Activated naive CD8-positive, alpha-beta T cell treated with anti-CD3 and anti-CD28 coated beads for 36 hours (primary cell): Measurements from ENCODE around the gene COA8. TPM values are rescaled to one million over a fixed set of nuclear protein-coding genes. Genes with fewer than 3 reads are reported as not detected.
A peak's percentile ranks its signal among the peaks of the same experiment; 100 is the strongest.
"Not testable (repeated sequence)": the region's sequence is repeated elsewhere in the genome, so short reads cannot be mapped to it uniquely, and the experiment has no call there.

ENCODE experiments used
- DNase-seq: peaks from one replicate; pipeline ENCODE4 v3.0.0; 2021
- H3K27ac Mint-ChIP-seq: one replicate; pipeline ENCODE4 v1.8.0; 2022; ENCODE audit warnings: mild to moderate bottlenecking, moderate library complexity, mixed read lengths
- H3K27me3 Mint-ChIP-seq: one replicate; pipeline ENCODE4 v1.8.0; 2022; ENCODE audit warnings: mild to moderate bottlenecking, mixed read lengths
- H3K36me3 Mint-ChIP-seq: one replicate; pipeline ENCODE4 v1.8.0; 2021; ENCODE audit warnings: mild to moderate bottlenecking, mixed read lengths
- H3K4me1 Mint-ChIP-seq: one replicate; pipeline ENCODE4 v1.8.0; 2021; ENCODE audit warnings: mixed read lengths
- H3K4me3 Mint-ChIP-seq: one replicate; pipeline ENCODE4 v1.8.0; 2022; ENCODE audit warnings: mild to moderate bottlenecking, moderate library complexity, mixed read lengths
- H3K9me3 Mint-ChIP-seq: one replicate; pipeline ENCODE4 v1.8.0; 2022; ENCODE audit warnings: mixed read lengths
- total RNA-seq, 2 experiments: library from RNA; stranded (reverse); gene quantifications; one replicate each; pipeline ENCODE4 v1.2.3, GENCODE V29; 2021

The COA8 gene
- total RNA-seq, 2 experiments from 2014 or later: 42.9 to 44.2 TPM

DNA sequence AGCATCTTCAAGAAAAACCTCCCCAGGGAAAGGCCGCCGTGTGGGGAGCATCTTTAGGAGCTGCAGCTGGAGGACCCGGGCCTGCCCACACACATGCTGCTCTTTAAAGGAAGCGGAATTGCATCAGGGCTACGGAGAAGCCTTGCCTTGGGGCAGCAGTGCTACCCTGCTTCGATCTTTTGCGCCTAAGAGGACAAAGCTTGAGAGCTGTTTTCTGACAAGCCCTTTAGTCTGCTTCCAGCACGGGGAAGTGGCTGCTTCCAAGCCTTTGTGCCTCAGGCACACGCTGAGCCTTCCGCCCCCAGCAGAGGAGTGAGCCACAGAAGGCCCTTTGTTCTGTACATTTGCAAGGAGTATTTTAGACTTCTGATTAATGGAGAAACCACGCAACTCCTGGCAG lies 31.5 kb downstream of the COA8 start:
- H3K27ac Mint-ChIP-seq: no peak overlapping the region

DNA sequence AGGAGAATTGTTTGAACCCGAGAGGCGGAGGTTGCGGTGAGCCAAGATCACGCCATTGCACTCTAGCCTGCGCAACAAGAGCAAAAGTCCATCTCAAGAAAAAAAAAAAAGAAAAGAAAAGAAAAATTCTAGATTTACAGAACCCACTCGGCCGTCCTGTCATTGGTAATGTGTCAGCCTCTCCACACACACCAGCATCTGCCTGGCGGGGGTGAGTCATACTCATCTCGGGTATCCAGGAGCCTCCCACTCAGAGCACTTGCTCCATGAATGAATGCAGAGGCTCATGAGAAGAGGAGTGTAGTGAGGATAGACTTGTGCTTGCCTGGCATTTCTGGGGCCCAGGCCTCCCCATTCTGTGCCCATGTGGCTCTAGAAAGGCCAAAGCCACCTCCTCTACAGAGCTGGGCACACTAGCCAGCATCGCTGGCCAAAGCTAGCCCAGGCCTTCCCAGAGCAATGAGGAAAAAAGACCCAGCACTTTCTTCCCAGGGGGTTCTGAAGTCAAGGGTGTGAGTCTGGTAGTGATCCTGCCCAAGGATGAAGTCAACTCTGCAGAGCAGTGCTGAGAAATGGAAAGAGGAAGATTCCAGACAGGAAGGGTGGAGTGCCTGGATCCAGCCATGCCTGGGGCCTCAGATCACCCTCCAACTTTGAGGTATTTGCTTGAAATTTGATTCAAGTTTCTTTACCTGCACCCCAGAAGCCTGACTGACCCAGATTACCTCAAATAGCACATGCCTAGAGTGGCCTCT lies 35.0 kb downstream of the COA8 start:
- Mint-ChIP-seq H3K9me3 (no peaks in the 10 kb centered on the region), H3K4me3 (no peak overlapping the region), H3K4me1 (peaks cover 2% of the 10 kb centered on the region), H3K36me3 (no peaks in the 10 kb centered on the region), H3K27me3 (no peaks in the 10 kb centered on the region), H3K27ac (no peak overlapping the region)
- no peak for DNase-seq

More for the DNA sequence above, 31.5 kb downstream of the COA8 start:
- Mint-ChIP-seq H3K4me1 (peaks cover 2% of the 10 kb centered on the region), H3K9me3 (no peaks in the 10 kb centered on the region), H3K4me3 (no peak overlapping the region), H3K27me3 (no peaks in the 10 kb centered on the region), H3K36me3 (peaks cover under 1% of the 10 kb centered on the region)
- no peak for DNase-seq

DNA sequence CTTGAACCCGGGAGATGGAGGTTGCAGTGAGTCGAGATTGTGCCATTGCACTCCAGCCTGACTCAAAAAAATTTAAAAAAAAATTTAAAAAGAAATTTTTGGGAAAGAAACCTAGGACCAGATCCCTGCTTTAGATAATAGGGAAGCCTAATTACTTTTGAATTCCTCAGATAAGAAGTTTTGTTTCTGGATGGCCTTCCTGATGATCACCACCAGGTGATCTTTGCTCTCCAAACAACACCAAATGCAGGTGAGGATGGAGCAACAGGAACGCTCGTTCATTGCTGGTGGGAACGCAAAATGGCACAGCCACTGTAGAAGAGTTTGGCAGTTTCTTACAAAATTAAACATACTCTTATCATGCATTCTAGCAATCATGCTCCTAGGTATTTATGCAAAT lies 37.7 kb downstream of the COA8 start:
- Mint-ChIP-seq H3K4me3 (no peak overlapping the region), H3K27ac (no peak overlapping the region), H3K27me3 (no peaks in the 10 kb centered on the region)

DNA sequence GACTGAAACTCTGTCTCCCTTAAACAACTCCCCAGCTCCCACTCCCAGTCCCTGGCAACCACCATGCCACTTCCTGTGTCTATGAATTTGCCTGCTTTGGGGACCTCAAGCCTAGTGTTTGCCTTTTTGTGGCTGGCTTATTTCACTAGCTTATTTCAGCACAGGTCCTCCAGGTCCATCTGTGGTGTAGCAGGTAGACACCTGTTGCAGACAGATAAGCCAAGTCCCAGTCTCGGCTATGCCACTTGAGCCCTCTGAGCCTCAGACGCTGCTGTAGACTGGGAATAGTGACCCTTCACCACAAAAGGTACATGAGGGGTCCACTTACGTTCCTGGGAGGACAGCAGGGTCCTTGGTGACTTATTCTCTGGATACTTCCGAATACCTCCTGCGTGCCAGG lies 41.9 kb downstream of the COA8 start:
- no peak for DNase-seq
- H3K36me3 Mint-ChIP-seq: no peaks in the 10 kb centered on the region
- peaks cover 28% of the 10 kb centered on the region for H3K27me3 Mint-ChIP-seq
- no peaks in the 10 kb centered on the region for H3K9me3 Mint-ChIP-seq
- peaks cover 18% of the 10 kb centered on the region for H3K4me1 Mint-ChIP-seq
- H3K27ac Mint-ChIP-seq: no peak overlapping the region
- no peak overlapping the region for H3K4me3 Mint-ChIP-seq

More for the DNA sequence above, 37.7 kb downstream of the COA8 start:
- no peaks in the 10 kb centered on the region for H3K4me1 Mint-ChIP-seq
- H3K9me3 Mint-ChIP-seq: no peaks in the 10 kb centered on the region
- no peaks in the 10 kb centered on the region for H3K36me3 Mint-ChIP-seq
- DNase-seq: no peak

- Mint-ChIP-seq H3K36me3 (no peaks in the 10 kb centered on the region), H3K27ac (peak overlapping the region; percentile 71), H3K27me3 (peaks cover 40% of the 10 kb centered on the region), H3K4me3 (peak overlapping the region; percentile 62), H3K4me1 (peaks cover 18% of the 10 kb centered on the region), H3K9me3 (peaks cover 10% of the 10 kb centered on the region)
- DNase-seq: peak; percentile 71
Observed at GRCh38 chr14:103606963-103607668, 44.4 kb downstream of the COA8 start.

DNA sequence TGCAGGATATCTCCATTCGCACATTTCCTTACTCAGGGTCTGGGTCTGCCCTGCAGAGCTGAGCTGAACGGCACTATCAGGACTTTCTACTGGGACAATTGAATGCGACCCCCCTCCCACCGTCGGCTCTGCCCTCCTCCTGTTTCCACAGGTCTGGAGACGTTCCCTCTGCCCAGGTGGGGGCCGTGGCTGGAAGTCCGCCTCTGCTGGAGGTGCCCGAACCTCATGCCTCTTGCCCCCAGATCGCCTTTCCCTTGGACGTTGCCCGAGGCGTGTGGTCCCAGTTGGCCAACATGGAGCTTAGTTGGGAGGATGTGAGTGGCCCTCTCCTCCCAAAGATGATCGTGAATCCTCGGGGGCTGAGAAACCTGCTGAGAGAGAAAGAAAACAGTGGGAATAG lies 45.1 kb downstream of the COA8 start:
- DNase-seq: no peak
- Mint-ChIP-seq H3K36me3 (no peaks in the 10 kb centered on the region), H3K27ac (no peak overlapping the region), H3K9me3 (peaks cover 10% of the 10 kb centered on the region), H3K4me1 (peaks cover 18% of the 10 kb centered on the region), H3K27me3 (peaks cover 40% of the 10 kb centered on the region), H3K4me3 (peak overlapping the region; percentile 62)

DNA sequence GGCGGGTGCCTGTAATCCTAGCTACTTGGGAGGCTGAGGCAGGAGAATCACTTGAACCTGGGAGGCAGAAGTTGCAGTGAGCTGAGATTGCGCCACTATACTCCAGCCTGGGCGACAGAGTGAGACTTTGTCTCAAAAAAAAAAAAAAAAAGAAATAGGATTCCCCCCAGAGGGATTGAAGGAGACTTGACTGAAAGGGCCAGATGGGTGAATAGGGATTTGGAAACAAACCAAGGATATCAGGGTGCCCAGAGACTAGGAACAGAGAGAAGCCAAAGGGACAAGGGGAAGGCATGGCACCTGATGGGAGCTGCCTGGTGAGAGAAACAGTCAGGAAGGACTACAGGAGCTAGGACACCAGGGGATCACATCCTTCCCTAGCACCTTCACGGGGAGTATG lies 46.3 kb downstream of the COA8 start:
- not testable (repeated sequence) for H3K4me3 Mint-ChIP-seq, DNase-seq, H3K27ac Mint-ChIP-seq, H3K36me3 Mint-ChIP-seq
- H3K4me1 Mint-ChIP-seq: peaks cover 18% of the 10 kb centered on the region
- H3K27me3 Mint-ChIP-seq: peaks cover 40% of the 10 kb centered on the region
- peaks cover 10% of the 10 kb centered on the region for H3K9me3 Mint-ChIP-seq

DNA sequence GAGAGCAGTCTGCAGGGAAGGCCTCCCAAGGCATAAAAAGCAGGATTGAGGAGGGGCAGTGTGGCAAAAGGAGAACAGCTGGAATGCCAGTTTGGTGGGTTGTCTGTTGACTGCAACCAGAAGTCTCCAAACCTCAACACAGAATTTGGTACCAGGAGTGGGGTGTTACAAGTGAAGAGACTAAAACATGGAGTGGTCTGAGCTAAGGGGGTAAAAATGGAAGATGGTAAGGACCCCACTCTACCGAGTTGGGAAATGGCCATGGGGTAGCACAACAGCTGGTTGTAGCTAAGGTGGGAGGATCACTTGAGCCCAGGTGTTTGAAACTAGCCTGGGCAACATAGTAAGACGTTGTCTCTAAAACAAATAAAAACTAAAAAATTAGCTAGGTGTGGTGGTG lies 48.5 kb downstream of the COA8 start:
- Mint-ChIP-seq H3K27ac (no peak overlapping the region), H3K9me3 (peaks cover 10% of the 10 kb centered on the region), H3K4me3 (no peak overlapping the region), H3K27me3 (peaks cover 43% of the 10 kb centered on the region), H3K4me1 (peaks cover 18% of the 10 kb centered on the region), H3K36me3 (no peaks in the 10 kb centered on the region)
- DNase-seq: no peak

DNA sequence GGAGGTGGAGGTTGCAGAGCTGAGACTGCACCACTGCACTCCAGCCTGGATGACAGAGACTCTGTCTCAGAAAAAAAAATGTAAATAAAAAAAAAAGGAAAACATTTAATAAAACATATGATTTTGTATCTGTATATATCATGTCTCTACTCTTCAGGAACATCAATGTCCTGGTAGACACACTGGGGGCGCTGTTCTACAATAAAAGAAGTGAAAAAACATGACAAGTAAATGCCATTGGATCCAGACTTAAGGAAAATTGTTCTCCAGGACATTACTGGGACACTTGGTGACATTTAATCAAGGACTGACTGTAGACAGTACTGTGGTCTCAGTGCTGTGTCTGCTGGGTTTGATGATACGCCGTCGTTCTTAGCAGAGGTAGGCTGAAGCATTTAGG lies 50.8 kb downstream of the COA8 start:
- Mint-ChIP-seq H3K27ac (no peak overlapping the region), H3K4me3 (no peak overlapping the region), H3K36me3 (no peaks in the 10 kb centered on the region), H3K4me1 (no peaks in the 10 kb centered on the region), H3K27me3 (peaks cover 25% of the 10 kb centered on the region), H3K9me3 (peaks cover 10% of the 10 kb centered on the region)
- DNase-seq: no peak

DNA sequence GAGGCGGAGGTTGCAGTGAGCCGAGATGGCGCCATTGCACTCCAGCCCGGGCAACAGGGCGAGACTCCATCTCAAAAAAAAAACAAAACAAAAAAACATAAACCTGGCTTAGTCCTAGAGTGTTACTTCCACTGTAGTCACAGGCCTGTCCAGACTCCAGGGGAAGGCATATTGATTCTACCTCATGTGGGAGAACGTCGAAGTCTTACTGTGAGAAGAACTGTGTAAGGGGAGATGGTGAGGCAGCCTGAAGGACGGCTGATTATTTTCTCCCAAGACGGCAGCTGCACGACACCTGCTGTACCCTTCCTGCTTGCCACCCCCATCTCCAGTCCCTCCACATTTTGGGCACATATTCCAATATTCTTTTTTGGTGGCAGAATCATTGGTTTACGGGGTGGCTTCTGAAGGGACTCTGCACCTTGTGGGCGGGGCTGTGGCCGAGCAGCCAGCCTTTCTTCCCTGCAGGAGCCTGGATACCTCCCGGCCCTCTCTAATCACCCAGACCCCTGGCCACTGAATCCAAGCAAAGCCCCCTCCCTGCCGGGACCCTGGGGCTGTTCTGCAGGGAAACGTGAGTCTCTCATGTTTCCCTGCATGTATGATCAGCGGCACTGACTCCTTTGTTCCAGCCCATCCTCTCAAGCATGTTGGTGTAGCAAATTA lies 54.0 kb downstream of the COA8 start:
- no peak for DNase-seq
- Mint-ChIP-seq H3K27me3 (peaks cover 9% of the 10 kb centered on the region), H3K4me3 (no peak overlapping the region), H3K9me3 (no peaks in the 10 kb centered on the region), H3K36me3 (no peaks in the 10 kb centered on the region), H3K27ac (no peak overlapping the region), H3K4me1 (no peaks in the 10 kb centered on the region)

DNA sequence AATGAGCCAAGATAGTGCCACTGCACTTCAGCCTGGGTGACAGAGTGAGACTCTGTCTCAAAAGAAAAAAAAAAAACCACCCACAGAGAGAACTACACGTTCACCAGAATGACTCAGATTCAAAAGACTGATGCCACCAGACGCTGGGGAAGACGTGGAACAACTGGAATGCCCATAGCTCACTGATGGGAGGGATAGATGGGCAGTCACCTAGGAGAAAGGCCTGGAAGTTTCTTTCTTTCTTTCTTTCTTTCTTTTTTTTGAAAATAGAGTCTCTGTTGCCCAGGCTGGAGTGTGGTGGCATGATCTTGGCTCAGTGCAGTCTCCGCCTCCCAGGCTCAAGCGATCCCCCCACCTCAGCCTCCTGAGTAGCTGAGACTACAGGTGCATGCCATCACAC lies 56.3 kb downstream of the COA8 start:
- no peak overlapping the region for H3K4me3 Mint-ChIP-seq
- H3K4me1 Mint-ChIP-seq: peaks cover 4% of the 10 kb centered on the region
- H3K27ac Mint-ChIP-seq: no peak overlapping the region
- peaks cover 18% of the 10 kb centered on the region for H3K27me3 Mint-ChIP-seq
- no peaks in the 10 kb centered on the region for H3K36me3 Mint-ChIP-seq
- DNase-seq: no peak
- H3K9me3 Mint-ChIP-seq: no peaks in the 10 kb centered on the region

DNA sequence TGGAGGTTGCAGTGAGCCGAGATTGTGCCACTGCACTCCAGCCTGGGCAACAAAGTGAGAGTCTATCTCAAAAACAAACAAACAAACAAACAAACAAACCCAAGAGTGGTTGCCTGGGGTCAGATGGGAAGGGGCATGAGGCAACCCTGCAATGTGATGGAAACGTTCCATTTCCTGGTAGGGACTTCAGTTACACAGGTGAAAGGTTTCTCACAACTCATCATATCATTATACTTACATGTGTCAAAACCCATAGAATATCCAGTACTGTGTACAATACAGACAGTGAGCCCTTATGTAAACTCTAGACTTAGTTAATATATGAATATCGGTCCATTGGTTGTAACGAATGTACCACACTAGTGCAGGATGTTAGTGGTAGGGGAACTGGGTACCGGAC lies 59.1 kb downstream of the COA8 start:
- Mint-ChIP-seq H3K27me3 (peaks cover 20% of the 10 kb centered on the region), H3K4me3 (no peak overlapping the region), H3K36me3 (no peaks in the 10 kb centered on the region), H3K4me1 (peaks cover 16% of the 10 kb centered on the region), H3K27ac (no peak overlapping the region), H3K9me3 (no peaks in the 10 kb centered on the region)
- no peak for DNase-seq

DNA sequence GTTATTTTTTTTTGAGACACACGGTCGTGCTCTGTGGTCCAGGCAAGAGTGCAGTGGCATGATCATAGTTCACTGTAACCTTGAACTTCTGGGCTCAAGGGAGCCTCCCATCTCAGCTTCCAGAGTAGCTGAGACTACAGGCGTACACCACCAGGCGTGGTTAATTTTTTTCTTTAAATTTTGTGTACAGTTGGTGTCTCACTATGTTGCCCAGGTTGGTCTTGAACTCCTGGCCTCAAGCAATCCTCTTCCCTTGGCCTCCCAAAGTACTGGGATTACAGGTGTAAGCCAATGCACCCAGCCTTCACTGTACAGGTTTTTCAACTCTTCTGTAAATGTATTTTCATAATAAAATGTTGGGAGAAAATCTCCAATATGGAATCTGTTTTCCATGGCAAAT lies 60.5 kb downstream of the COA8 start:
- peaks cover 16% of the 10 kb centered on the region for H3K4me1 Mint-ChIP-seq
- no peaks in the 10 kb centered on the region for H3K9me3 Mint-ChIP-seq
- H3K27ac Mint-ChIP-seq: no peak overlapping the region
- H3K27me3 Mint-ChIP-seq: peaks cover 20% of the 10 kb centered on the region
- H3K36me3 Mint-ChIP-seq: no peaks in the 10 kb centered on the region
- no peak for DNase-seq
- H3K4me3 Mint-ChIP-seq: no peak overlapping the region

DNA sequence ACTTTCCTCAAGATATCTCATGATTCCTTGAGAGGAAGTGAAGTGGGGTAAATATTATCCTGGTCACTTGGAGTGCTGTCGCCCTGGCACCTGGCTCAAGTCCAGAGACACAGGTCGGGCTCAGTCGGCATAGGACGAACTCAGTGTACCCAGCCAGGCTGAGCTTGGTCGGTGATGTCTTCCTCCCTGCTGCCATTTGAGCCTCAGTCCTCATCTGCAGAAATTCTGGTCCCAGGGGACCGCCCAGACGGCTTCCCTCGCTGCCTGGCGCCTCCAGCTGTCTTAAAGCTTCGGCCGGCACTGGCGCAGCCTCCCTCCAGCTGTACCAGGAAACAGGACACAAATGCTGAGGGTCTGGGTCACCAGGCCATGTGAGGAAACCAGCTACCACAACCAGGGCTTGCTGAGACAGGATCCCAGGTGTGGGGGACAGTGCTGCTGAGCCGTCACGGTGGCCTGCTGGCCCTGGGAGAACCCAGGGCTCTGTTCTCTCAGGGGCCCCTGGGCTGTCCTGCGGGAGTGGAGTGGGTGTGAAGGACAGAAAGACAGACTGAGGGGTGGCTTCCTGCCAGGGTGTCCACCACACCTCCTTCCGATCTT lies 61.2 kb downstream of the COA8 start:
- H3K4me3 Mint-ChIP-seq: no peak overlapping the region
- no peak overlapping the region for H3K27ac Mint-ChIP-seq
- no peaks in the 10 kb centered on the region for H3K36me3 Mint-ChIP-seq
- no peaks in the 10 kb centered on the region for H3K9me3 Mint-ChIP-seq
- H3K27me3 Mint-ChIP-seq: peaks cover 20% of the 10 kb centered on the region
- no peak for DNase-seq
- peaks cover 16% of the 10 kb centered on the region for H3K4me1 Mint-ChIP-seq

GRCh38 chr14:103624860-103625259 lies 62.1 kb downstream of the COA8 start:
- H3K4me1 Mint-ChIP-seq: peaks cover 16% of the 10 kb centered on the region
- H3K36me3 Mint-ChIP-seq: no peaks in the 10 kb centered on the region
- H3K27ac Mint-ChIP-seq: no peak overlapping the region
- peak; percentile 21 for DNase-seq
- H3K4me3 Mint-ChIP-seq: peak overlapping the region; percentile 65
- no peaks in the 10 kb centered on the region for H3K9me3 Mint-ChIP-seq
- peaks cover 20% of the 10 kb centered on the region for H3K27me3 Mint-ChIP-seq
